Panc1 (cell line): ENCODE results near the gene SNRNP48. TPM values are rescaled to one million over a fixed set of nuclear protein-coding genes. Genes with fewer than 3 reads are reported as not detected.

Experiments used
- ATAC-seq: fragments of 200-7000 bp; cut with Tn5 transposase; 2 replicates; pipeline ENCODE4 v1.9.1; 2020; ENCODE audit warnings: mild to moderate bottlenecking, moderate library complexity
- BruUV-seq: library from RNA; stranded (reverse); fragments of 400-500 nt; replicated peaks from 2 replicates; lab custom pipeline; 2021; lab: Mats Ljungman, UMichigan
- CTCF ChIA-PET: fragments of 300-600 bp; sonication (Branson Sonifier 250); formaldehyde crosslinking; loops from one replicate; lab custom pipeline; 2022; ENCODE audit warnings: antibody characterized with exemption; lab: Charles Lee
- POLR2A ChIA-PET: fragments of 300-600 bp; sonication (Branson Sonifier 250); formaldehyde crosslinking; loops from one replicate; lab custom pipeline; 2022; ENCODE audit warnings: antibody characterized with exemption; lab: Charles Lee
- DNase-seq: peaks from one replicate; pipeline ENCODE4 v3.0.0-alpha.2; 2010; ENCODE audit warnings: low read depth, low spot score
- H3K27ac ChIP-seq: 2 replicates; pipeline ENCODE4 v1.5.1; 2011; ENCODE audit warnings: mild to moderate bottlenecking, low read length, inconsistent platforms
- H3K27me3 ChIP-seq: fragments of 200-500 bp; sonication (Bioruptor generic); 2 replicates; pipeline ENCODE4 v1.6.0; 2014; ENCODE audit warnings: low read length, inconsistent platforms; ENCODE audit not compliant: control insufficient read depth, insufficient read depth
- H3K36me3 ChIP-seq: fragments of 200-500 bp; sonication (Bioruptor generic); 2 replicates; pipeline ENCODE4 v1.5.1; 2014; ENCODE audit warnings: inconsistent platforms, mild to moderate bottlenecking, low read length, moderate library complexity; ENCODE audit not compliant: control insufficient read depth, insufficient read depth
- H3K4me1 ChIP-seq: 2 replicates; pipeline ENCODE4 v1.5.1; 2011; ENCODE audit warnings: inconsistent platforms, mild to moderate bottlenecking, low read length, moderate library complexity; ENCODE audit not compliant: control insufficient read depth, insufficient read depth
- H3K4me3 ChIP-seq, 2 experiments: 2 replicates each; pipeline ENCODE4 v1.5.1; 2011 to 2012; ENCODE audit warnings: low read depth in 2 of 2, low read length in 2 of 2, mild to moderate bottlenecking in 2 of 2, inconsistent platforms in 1 of 2, moderate library complexity in 1 of 2
- H3K9me3 ChIP-seq: fragments of 200-500 bp; sonication (Bioruptor generic); 2 replicates; pipeline ENCODE4 v1.5.1; 2014; ENCODE audit warnings: low read depth, mild to moderate bottlenecking, inconsistent platforms, low read length, moderate library complexity; ENCODE audit not compliant: control insufficient read depth, insufficient read depth
- CTCF ChIP-seq: fragments of 450-650 bp; IDR thresholded peaks from 2 replicates; pipeline ENCODE4 v1.5.1; 2017; ENCODE audit warnings: mild to moderate bottlenecking
- POLR2AphosphoS5 ChIP-seq: IDR thresholded peaks from 2 replicates; pipeline ENCODE4 v1.6.1; 2012; ENCODE audit warnings: mild to moderate bottlenecking, low read depth, low read length, moderate library complexity
- SIN3A ChIP-seq: IDR thresholded peaks from 2 replicates; pipeline ENCODE4 v1.6.1; 2012; ENCODE audit warnings: low read depth, mild to moderate bottlenecking, low read length, moderate library complexity, borderline replicate concordance; ENCODE audit not compliant: insufficient read depth
- TCF7L2 ChIP-seq: IDR thresholded peaks from 2 replicates; pipeline ENCODE4 v1.6.1; 2011; ENCODE audit warnings: mild to moderate bottlenecking, low read depth, low read length, inconsistent platforms
- in situ Hi-C: cut with HindIII; loops from 2 replicates; pipeline ENCODE4 v1.10.0; 2016; ENCODE audit warnings: low sequenced_read_pairs, low pct_unique_long_range_greater_than_20kb
- intact Hi-C: fragments of 100-400 bp; cut with micrococcal nuclease; formaldehyde crosslinking; loops from one replicate; pipeline ENCODE4 v1.10.0; 2022; ENCODE audit not compliant: unreplicated experiment
- total RNA-seq: library from RNA; stranded (reverse); gene quantifications from one replicate; pipeline ENCODE4 v1.2.1, GENCODE V29; 2021; ENCODE audit not compliant: unreplicated experiment
- TF ChIP-seq, protein P1 (sequence below), 2 experiments: IDR thresholded peaks; 2 replicates each; pipeline ENCODE4 v1.6.1; 2011 to 2012; ENCODE audit warnings: low read depth in 2 of 2, control low read depth in 1 of 2, low read length in 1 of 2, mild to moderate bottlenecking in 1 of 2, moderate library complexity in 1 of 2; ENCODE audit not compliant: insufficient read depth in 1 of 2

Gene SNRNP48
- total RNA-seq, 1 experiment from 2014 or later = 10.7 TPM

GRCh38 chr6:7556394-7557106 lies 33.4 kb upstream of the SNRNP48 start:
- H3K27ac ChIP-seq = no peak overlapping the region
- H3K9me3 ChIP-seq = no peaks in the 10 kb centered on the region
- in situ Hi-C loops (no loop called here), intact Hi-C loops (no loop called here)
- H3K4me3 ChIP-seq = no peak overlapping the region
- ChIA-PET CTCF (no interaction called here), POLR2A (no interaction called here)
- H3K4me1 ChIP-seq = no peaks in the 10 kb centered on the region; the same call in 1 of the 2 replicates
- TF ChIP-seq POLR2AphosphoS5 (no peak), CTCF (no peak), TCF7L2 (no peak), SIN3A (no peak)
- TF ChIP-seq, protein P1, sequence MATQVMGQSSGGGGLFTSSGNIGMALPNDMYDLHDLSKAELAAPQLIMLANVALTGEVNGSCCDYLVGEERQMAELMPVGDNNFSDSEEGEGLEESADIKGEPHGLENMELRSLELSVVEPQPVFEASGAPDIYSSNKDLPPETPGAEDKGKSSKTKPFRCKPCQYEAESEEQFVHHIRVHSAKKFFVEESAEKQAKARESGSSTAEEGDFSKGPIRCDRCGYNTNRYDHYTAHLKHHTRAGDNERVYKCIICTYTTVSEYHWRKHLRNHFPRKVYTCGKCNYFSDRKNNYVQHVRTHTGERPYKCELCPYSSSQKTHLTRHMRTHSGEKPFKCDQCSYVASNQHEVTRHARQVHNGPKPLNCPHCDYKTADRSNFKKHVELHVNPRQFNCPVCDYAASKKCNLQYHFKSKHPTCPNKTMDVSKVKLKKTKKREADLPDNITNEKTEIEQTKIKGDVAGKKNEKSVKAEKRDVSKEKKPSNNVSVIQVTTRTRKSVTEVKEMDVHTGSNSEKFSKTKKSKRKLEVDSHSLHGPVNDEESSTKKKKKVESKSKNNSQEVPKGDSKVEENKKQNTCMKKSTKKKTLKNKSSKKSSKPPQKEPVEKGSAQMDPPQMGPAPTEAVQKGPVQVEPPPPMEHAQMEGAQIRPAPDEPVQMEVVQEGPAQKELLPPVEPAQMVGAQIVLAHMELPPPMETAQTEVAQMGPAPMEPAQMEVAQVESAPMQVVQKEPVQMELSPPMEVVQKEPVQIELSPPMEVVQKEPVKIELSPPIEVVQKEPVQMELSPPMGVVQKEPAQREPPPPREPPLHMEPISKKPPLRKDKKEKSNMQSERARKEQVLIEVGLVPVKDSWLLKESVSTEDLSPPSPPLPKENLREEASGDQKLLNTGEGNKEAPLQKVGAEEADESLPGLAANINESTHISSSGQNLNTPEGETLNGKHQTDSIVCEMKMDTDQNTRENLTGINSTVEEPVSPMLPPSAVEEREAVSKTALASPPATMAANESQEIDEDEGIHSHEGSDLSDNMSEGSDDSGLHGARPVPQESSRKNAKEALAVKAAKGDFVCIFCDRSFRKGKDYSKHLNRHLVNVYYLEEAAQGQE (IDR thresholded peaks at IDR 0.05; ENCODE audit: insufficient read depth in 1 of 2, low read depth in 2 of 2, low read length in 1 of 2) = no peak
- DNase-seq = no peak
- no peaks in the 10 kb centered on the region for H3K36me3 ChIP-seq
- no peak for ATAC-seq
- H3K27me3 ChIP-seq = peaks cover 8% of the 10 kb centered on the region
- no TSS peak for BruUV-seq

DNA sequence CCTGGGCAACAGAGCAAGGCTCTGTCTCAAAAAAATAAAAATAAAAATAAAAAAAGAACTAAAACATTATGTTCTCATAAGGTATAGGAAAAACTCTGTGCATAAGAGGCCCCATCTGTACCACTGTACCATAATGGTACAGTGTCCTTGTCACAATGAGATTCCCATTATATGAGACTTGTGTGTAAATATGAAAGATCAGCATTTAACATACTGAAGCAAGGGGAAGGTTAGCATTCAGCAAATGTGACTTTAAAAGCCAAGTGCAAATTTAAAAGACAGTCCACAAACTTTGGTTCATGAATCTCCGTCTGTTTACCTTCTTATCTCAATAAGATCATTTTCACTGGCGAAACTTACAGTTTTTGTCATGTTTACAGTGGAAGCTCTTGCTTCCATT lies 32.3 kb upstream of the SNRNP48 start:
- H3K27ac ChIP-seq = no peak overlapping the region
- H3K27me3 ChIP-seq = peaks cover 8% of the 10 kb centered on the region
- TF ChIP-seq SIN3A = no peak
- TF ChIP-seq, protein P1 (IDR thresholded peaks at IDR 0.05; ENCODE audit: insufficient read depth in 1 of 2, low read depth in 2 of 2, low read length in 1 of 2) = no peak
- no peak for TF ChIP-seq CTCF
- TF ChIP-seq POLR2AphosphoS5 = no peak
- TF ChIP-seq TCF7L2 = no peak
- DNase-seq (no peak), ATAC-seq (no peak)
- CTCF ChIA-PET = no interaction called here
- H3K9me3 ChIP-seq = no peaks in the 10 kb centered on the region
- no TSS peak for BruUV-seq
- H3K4me3 ChIP-seq = no peak overlapping the region
- POLR2A ChIA-PET = no interaction called here
- no peaks in the 10 kb centered on the region for H3K36me3 ChIP-seq
- no peaks in the 10 kb centered on the region; the same call in 1 of the 2 replicates for H3K4me1 ChIP-seq
- intact Hi-C loops = no loop called here
- in situ Hi-C loops = no loop called here
